MV-4-11 (cell line): ENCODE measurements around the gene CDC42EP1.
A peak's percentile ranks its signal among the peaks of the same experiment; 100 is the strongest.
"Not testable (repeated sequence)": the region's sequence is repeated elsewhere in the genome, so short reads cannot be mapped to it uniquely, and the experiment has no call there.

Experiments used
- DNase-seq: peaks from one replicate; lab custom pipeline; 2025; lab: John Stamatoyannopoulos, UW

Gene CDC42EP1

GRCh38 chr22:37534445-37534844 lies 25.8 kb upstream of the CDC42EP1 start:
- no peak for DNase-seq

GRCh38 chr22:37535159-37535558 lies 25.1 kb upstream of the CDC42EP1 start:
- DNase-seq: no peak

DNA sequence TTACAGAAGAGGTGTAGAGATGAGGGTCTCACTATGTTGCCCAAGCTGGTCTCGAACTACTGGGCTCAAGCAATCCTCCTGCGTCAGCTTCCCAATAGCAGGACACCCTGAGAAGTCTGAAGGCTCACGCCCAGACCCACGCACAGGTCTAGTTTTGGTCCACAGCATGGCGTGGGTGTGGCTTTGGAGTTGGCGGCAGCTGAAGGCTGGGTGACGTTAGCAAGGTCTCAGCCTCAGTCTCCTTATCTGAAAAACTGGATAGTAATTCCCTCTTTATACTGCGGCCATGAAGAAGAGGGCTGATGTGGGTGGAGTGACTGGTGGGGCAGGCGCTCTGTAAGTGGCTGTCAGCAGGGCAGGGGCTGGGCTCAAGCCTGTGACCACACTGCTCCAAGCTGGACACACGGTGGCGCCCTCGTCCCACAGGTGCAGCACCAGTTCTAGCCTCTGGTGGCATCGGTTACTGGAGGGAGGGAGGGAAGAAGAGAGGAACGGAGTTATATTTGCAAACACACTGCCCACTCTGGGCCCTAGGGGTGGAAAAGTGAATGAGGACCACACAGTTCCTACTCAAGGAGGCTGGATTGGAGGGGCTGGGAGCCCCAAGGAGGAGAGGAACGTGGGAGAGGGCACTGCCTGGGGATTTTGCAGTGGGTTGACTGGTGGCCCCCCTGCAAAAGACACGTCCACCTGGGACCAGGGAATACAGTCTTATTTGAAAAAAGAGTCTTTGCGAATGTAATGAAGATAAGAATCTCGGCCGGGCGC lies 21.5 kb upstream of the CDC42EP1 start:
- peak; percentile 92 for DNase-seq

DNA sequence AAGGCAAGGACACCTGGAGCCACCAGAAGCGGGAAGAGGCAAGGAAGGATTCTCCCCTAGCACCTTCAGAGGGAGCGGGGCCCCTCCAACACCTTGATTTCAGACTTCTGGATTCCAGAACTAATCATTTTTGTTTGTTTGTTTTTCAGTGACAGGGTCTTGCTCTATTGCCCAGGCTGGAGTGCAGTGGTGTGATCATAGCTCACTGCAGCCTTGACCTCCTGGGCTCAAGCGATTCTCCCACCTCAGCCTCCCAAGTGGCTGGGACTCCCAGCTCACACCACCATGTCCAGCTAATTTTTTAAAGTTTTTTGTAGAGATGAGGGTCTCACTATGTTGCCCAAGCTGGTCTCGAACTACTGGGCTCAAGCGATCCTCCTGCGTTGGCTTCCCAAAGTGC lies 20.5 kb upstream of the CDC42EP1 start:
- DNase-seq: not testable (repeated sequence)

DNA sequence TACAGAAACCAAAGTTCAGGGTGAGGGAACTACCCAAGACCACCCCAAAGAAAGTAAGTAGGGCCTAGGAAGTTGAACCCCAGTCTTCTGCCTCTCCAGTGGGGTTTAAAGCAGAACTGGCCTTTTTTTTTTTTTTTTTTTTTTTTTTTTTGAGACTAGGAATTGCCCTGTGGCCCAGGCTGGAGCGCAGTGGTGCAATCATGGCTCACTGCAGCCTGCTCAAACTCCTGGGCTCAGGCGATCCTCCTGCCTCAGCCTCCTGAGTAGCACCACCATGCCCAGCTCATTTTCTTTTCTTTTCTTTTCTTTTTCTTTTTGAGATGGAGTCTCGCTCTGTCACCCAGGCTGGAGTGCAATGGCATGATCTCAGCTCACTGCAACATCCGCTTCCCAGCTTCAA lies 17.9 kb upstream of the CDC42EP1 start:
- peak; percentile 66 for DNase-seq

- DNase-seq: no peak
Measured at GRCh38 chr22:37542959-37543358, 17.3 kb upstream of the CDC42EP1 start.

DNA sequence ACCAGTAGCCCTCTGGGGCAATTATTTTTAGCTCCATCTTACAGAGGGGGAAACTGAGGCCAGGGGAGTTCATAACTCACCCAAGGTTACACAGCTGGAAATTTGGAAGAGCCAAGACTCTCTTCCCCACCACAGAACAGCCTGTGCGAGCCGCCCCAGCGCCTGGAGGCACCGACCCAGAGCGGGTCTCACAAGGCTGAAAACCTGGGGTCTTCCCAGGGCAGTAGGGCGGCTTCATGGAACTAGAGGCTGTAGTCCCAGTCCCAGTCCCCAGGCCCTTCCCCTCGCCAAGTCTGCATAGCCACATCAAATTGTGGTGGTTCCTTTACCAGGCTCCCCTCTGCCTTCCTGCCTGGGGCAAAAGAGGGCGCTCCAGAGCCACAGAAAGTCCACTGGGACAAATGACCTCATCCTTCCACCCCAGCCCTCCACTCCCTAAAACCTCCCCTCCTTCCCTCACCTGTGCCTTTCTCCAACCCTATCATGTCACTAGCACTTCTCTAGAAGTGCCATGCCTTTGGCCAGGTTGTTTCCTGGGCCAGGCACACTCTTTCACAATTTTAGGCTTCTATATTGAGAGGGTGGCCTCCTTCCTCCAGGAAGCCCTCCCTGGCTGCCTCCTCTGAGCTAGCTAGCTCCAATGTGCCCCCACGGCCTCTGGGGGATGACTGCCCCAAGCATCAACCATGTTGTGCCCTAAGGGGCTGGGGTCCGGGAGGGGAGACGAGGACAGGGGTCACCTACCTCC lies 15.2 kb upstream of the CDC42EP1 start:
- peak; percentile 44 for DNase-seq

GRCh38 chr22:37545703-37546436 lies 14.4 kb upstream of the CDC42EP1 start:
- DNase-seq: no peak

GRCh38 chr22:37546437-37547250 lies 13.6 kb upstream of the CDC42EP1 start:
- DNase-seq: no peak

- DNase-seq: no peak
Measured at GRCh38 chr22:37547251-37547741, 13.0 kb upstream of the CDC42EP1 start.

- no peak for DNase-seq
Measured at GRCh38 chr22:37549704-37550059, 10.6 kb upstream of the CDC42EP1 start.

DNA sequence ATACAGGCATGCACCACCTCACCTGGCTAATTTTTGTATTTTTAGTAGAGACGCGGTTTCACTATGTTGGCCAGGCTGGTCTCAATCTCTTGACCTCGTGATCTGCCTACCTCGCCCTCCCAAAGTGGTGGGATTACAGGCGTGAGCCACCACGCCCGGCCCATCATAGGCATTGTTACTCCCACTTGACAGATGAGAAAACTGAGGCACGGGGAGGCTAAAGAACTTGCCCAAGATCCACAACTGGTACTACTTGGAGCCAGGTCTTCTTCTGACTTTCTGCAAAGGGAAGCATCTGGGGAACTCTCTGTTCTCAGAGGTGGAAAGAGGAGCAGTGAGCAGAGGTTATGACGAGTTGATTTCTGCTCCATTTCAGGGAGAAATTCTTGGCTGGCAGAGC lies 9.4 kb upstream of the CDC42EP1 start:
- DNase-seq: not testable (repeated sequence)

- no peak for DNase-seq
Measured at GRCh38 chr22:37551981-37552380, 8.3 kb upstream of the CDC42EP1 start.

DNA sequence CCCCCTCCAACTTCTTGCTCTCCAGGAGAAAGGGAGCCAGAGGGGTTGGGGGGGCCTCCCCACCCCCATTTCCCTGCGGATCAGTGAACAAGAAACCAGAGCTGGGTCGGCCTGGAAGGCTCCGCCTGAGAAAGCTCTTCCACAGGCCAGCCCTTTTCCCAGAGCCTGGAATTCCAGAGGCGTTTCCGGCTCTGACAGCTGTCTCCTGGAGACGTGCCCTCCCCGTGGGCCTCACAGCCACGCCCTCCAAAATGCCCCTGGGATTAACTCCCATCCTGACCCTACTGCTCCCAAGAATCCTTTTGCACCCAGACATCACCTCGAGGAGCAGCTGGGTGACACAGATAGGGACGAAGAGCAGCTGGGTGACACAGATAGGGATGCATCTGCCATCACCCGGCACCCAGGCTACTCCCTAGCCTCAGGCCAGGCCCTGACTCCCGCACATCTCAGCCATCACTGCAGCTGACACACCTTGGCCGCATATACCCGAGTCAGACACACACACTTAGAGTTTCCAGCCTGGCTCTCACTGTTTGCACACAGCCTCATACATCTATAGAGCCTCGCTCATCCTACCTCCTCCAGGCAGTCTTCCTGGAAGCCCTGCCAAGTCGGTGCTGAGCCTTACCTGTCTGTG lies 7.6 kb upstream of the CDC42EP1 start:
- DNase-seq: no peak

DNA sequence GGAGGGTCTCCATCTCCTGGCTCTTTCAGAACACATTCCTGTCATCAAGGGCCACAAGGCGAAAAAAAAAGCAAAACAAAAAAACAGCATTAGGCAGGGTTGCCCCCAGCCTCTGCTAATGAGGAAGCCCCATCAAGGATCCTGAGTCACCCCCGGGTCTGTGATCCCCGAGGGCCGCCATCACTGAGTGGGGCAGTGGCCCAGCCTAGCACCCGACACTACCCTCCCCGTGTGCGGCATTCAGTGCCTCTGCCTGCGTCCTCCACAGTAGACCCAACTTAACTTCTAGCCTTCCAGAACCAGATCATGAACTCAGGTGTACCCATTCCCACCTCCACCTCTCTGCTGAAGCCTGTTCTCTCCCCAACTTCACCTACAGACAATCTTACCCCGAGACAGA lies 6.6 kb upstream of the CDC42EP1 start:
- no peak for DNase-seq

GRCh38 chr22:37555029-37555428 lies 5.3 kb upstream of the CDC42EP1 start:
- DNase-seq: no peak

- no peak for DNase-seq
Measured at GRCh38 chr22:37556710-37557109, 3.6 kb upstream of the CDC42EP1 start.

DNA sequence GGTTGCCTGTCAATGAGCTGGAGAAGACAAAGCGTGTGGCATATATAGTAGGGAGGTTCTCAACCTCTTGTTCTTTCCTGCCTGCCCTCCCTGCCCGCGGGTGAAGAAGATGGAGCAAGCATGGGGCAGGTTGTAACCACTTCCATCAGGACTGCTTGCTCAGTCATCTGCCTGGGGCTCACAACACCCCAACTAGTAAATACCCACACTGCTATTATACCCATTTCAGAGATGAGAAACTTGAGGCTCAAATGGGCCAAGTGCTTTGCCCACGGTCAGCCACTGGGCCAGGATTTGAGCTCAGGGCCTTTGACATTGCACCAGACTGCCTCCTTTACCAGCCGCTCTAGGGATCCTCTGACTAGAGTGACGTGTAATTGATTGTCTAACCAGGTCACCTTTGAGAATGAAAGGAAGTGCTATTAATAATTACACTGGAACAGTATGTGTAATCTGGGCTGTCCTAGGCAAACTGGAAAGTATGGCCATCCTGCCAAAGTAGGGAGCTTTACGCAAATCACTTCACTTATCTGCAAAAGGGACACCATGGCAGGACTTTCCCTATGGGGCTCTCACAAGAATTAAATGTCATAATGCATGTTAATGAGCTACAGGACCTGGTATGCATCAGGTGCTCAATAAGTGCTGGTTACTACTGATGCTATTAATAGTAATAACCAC lies 2.8 kb upstream of the CDC42EP1 start:
- DNase-seq: no peak

GRCh38 chr22:37558815-37559214 lies 1.5 kb upstream of the CDC42EP1 start:
- no peak for DNase-seq

DNA sequence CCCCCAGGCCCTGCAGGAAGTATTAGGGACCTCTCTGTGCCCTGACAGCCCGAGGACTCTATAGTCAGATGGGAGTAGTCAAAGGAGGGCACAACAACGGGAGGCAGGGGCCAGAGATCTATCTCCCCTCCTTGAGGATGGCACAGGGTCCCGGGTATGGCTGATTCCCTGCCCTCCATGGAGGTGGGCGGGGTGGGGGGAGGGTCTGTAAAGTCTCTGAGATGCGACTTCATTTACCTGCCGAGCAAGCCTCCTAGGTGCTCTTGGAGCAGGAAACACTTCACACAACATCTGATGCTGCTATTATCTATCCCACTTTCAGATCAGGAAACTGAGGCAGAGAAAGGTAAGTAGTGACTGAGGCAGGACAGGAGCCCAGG lies 769 bp upstream of the CDC42EP1 start:
- DNase-seq: no peak
